Neural progenitor cell (in vitro differentiated cells): Measurements from ENCODE around the gene KCNE4. TPM values are rescaled to one million over a fixed set of nuclear protein-coding genes. Genes with fewer than 3 reads are reported as not detected.
"Not testable (repeated sequence)": the region's sequence is repeated elsewhere in the genome, so short reads cannot be mapped to it uniquely, and the experiment has no call there.

Experiments used
- DNase-seq: peaks from one replicate; pipeline ENCODE4 v3.0.0-alpha.2; 2016; ENCODE audit warnings: low spot score
- H2AFZ ChIP-seq: fragments of 200-600 bp; sonication (generic); replicated peaks from 2 replicates; pipeline ENCODE4 v1.6.1; 2016; ENCODE audit warnings: antibody characterized with exemption
- H3F3A ChIP-seq: fragments of 200-600 bp; sonication (generic); 2 replicates; pipeline ENCODE4 v1.6.1; 2016; ENCODE audit warnings: antibody characterized with exemption, low read depth
- H3K27ac ChIP-seq: fragments of 200-600 bp; sonication (generic); 2 replicates; pipeline ENCODE4 v1.5.1; 2016; ENCODE audit warnings: mild to moderate bottlenecking
- H3K27me3 ChIP-seq: fragments of 200-600 bp; sonication (generic); 2 replicates; pipeline ENCODE4 v1.6.1; 2016; ENCODE audit warnings: mild to moderate bottlenecking, moderate library complexity
- H3K36me3 ChIP-seq: fragments of 200-600 bp; sonication (generic); 2 replicates; pipeline ENCODE4 v1.5.1; 2016
- H3K4me1 ChIP-seq: fragments of 200-600 bp; sonication (generic); 2 replicates; pipeline ENCODE4 v1.6.1; 2016; ENCODE audit warnings: mixed run types
- H3K4me2 ChIP-seq: fragments of 200-600 bp; sonication (generic); 2 replicates; pipeline ENCODE4 v1.6.1; 2016
- H3K4me3 ChIP-seq: fragments of 200-600 bp; sonication (generic); 2 replicates; pipeline ENCODE4 v1.5.1; 2016
- H3K79me2 ChIP-seq: fragments of 200-600 bp; sonication (generic); 2 replicates; pipeline ENCODE4 v1.6.1; 2016; ENCODE audit warnings: low read depth
- H3K9ac ChIP-seq: fragments of 200-600 bp; sonication (generic); 2 replicates; pipeline ENCODE4 v1.6.1; 2016
- H3K9me3 ChIP-seq: fragments of 200-600 bp; sonication (generic); 2 replicates; pipeline ENCODE4 v1.5.1; 2016; ENCODE audit warnings: low read depth
- H4K20me1 ChIP-seq: fragments of 200-600 bp; sonication (generic); 2 replicates; pipeline ENCODE4 v1.6.1; 2016; ENCODE audit warnings: low read depth
- H3K27ac Mint-ChIP-seq: 3 replicates; pipeline ENCODE4 v1.8.0; 2021; ENCODE audit warnings: mixed read lengths
- H3K27me3 Mint-ChIP-seq: 2 replicates; pipeline ENCODE4 v1.8.0; 2022; ENCODE audit warnings: low read depth, mild to moderate bottlenecking, inconsistent platforms, moderate library complexity, mixed read lengths; ENCODE audit not compliant: insufficient read depth
- H3K36me3 Mint-ChIP-seq: 3 replicates; pipeline ENCODE4 v1.8.0; 2021; ENCODE audit warnings: mixed read lengths
- H3K4me1 Mint-ChIP-seq: 3 replicates; pipeline ENCODE4 v1.8.0; 2021; ENCODE audit warnings: mixed read lengths
- H3K4me3 Mint-ChIP-seq: 3 replicates; pipeline ENCODE4 v1.8.0; 2021; ENCODE audit warnings: mild to moderate bottlenecking, moderate library complexity, mixed read lengths
- H3K9me3 Mint-ChIP-seq: 3 replicates; pipeline ENCODE4 v1.8.0; 2020; ENCODE audit warnings: mixed read lengths
- CTCF ChIP-seq: fragments of 200-600 bp; sonication (generic); IDR thresholded peaks from 2 replicates; pipeline ENCODE4 v1.5.1; 2017; ENCODE audit warnings: antibody characterized with exemption, mild to moderate bottlenecking
- EZH2 ChIP-seq: fragments of 200-600 bp; sonication (generic); IDR thresholded peaks from 2 replicates; pipeline ENCODE4 v1.6.1; 2017; ENCODE audit warnings: antibody characterized with exemption, mild to moderate bottlenecking, moderate library complexity
- EZH2phosphoT487 ChIP-seq: fragments of 200-600 bp; sonication (generic); IDR thresholded peaks from 2 replicates; pipeline ENCODE4 v1.6.1; 2017; ENCODE audit warnings: antibody characterized with exemption
- total RNA-seq: library from RNA; depleted of rRNA; stranded (reverse); fragments of >200 nt; gene quantifications from 2 replicates; pipeline ENCODE4 v1.2.3, GENCODE V29; 2015; ENCODE audit warnings: low replicate concordance

The KCNE4 gene
- total RNA-seq, 1 donor from 2014 or later = not detected

DNA sequence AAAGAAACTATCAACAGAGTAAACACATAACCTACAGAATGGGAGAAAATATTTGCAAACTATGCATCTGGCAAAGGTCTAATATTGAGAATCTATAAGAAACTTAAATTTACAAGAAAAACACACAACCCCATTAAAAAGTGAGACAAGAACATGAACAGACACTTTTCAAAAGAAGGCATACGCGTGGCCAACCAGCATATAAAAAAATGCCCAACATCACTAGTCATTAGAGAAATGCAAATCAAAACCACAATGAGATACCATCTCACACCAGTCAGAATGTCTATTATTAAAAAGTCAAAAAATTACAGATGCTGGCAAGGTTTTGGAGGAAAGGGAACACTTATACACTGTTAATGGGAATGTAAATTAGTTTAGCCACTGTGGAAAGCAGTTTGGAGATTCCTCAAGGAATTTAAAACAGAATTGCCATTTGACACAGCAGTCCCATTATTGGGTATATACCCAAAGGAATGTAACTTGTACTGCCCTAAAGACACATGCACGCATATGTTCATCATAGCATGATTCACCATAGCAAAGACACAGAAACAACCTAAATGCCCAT is 28.9 kb downstream of the KCNE4 start:
- H3K9me3 ChIP-seq, H3F3A ChIP-seq, DNase-seq, H3K36me3 ChIP-seq, H3K4me1 Mint-ChIP-seq, H3K27me3 ChIP-seq, H3K27me3 Mint-ChIP-seq, H3K4me1 ChIP-seq, H3K4me2 ChIP-seq, H3K4me3 Mint-ChIP-seq, H3K27ac ChIP-seq, H3K9ac ChIP-seq, H3K79me2 ChIP-seq, H3K27ac Mint-ChIP-seq, H2AFZ ChIP-seq, H3K36me3 Mint-ChIP-seq, H3K4me3 ChIP-seq, H3K9me3 Mint-ChIP-seq, H4K20me1 ChIP-seq: not testable (repeated sequence)

GRCh38 chr2:223081789-223082188 is 29.8 kb downstream of the KCNE4 start:
- no peak overlapping the region for H3K9ac ChIP-seq
- no peaks in the 10 kb centered on the region for H3K27me3 ChIP-seq
- H3K27ac ChIP-seq = no peak overlapping the region
- Mint-ChIP-seq H3K36me3 (no peaks in the 10 kb centered on the region), H3K27me3 (peaks cover 2% of the 10 kb centered on the region), H3K27ac (no peak overlapping the region), H3K4me3 (no peak overlapping the region), H3K9me3 (no peaks in the 10 kb centered on the region), H3K4me1 (peaks cover 4% of the 10 kb centered on the region)
- TF ChIP-seq EZH2 (no peak), CTCF (no peak), EZH2phosphoT487 (no peak)
- no peak overlapping the region for H2AFZ ChIP-seq
- H4K20me1 ChIP-seq = no peaks in the 10 kb centered on the region
- no peak overlapping the region for H3K4me3 ChIP-seq
- H3K4me2 ChIP-seq = no peak overlapping the region
- H3K79me2 ChIP-seq = no peaks in the 10 kb centered on the region
- H3K9me3 ChIP-seq = no peaks in the 10 kb centered on the region
- H3K36me3 ChIP-seq = no peaks in the 10 kb centered on the region
- no peaks in the 10 kb centered on the region for H3F3A ChIP-seq
- H3K4me1 ChIP-seq = no peaks in the 10 kb centered on the region
- DNase-seq = no peak

GRCh38 chr2:223082706-223083105 is 30.7 kb downstream of the KCNE4 start:
- Mint-ChIP-seq H3K27me3 (peaks cover 2% of the 10 kb centered on the region), H3K36me3 (no peaks in the 10 kb centered on the region), H3K27ac (no peak overlapping the region), H3K4me1 (peaks cover 7% of the 10 kb centered on the region), H3K9me3 (no peaks in the 10 kb centered on the region), H3K4me3 (no peak overlapping the region)
- no peaks in the 10 kb centered on the region for H3K79me2 ChIP-seq
- no peak overlapping the region for H3K4me3 ChIP-seq
- H3K27me3 ChIP-seq = no peaks in the 10 kb centered on the region
- H3K27ac ChIP-seq = no peak overlapping the region
- no peaks in the 10 kb centered on the region for H3F3A ChIP-seq
- no peak for DNase-seq
- no peaks in the 10 kb centered on the region for H3K36me3 ChIP-seq
- TF ChIP-seq CTCF (no peak), EZH2 (no peak), EZH2phosphoT487 (no peak)
- no peak overlapping the region for H3K4me2 ChIP-seq
- no peak overlapping the region for H2AFZ ChIP-seq
- no peaks in the 10 kb centered on the region for H3K9me3 ChIP-seq
- H3K4me1 ChIP-seq = no peaks in the 10 kb centered on the region
- no peaks in the 10 kb centered on the region for H4K20me1 ChIP-seq
- no peak overlapping the region for H3K9ac ChIP-seq

DNA sequence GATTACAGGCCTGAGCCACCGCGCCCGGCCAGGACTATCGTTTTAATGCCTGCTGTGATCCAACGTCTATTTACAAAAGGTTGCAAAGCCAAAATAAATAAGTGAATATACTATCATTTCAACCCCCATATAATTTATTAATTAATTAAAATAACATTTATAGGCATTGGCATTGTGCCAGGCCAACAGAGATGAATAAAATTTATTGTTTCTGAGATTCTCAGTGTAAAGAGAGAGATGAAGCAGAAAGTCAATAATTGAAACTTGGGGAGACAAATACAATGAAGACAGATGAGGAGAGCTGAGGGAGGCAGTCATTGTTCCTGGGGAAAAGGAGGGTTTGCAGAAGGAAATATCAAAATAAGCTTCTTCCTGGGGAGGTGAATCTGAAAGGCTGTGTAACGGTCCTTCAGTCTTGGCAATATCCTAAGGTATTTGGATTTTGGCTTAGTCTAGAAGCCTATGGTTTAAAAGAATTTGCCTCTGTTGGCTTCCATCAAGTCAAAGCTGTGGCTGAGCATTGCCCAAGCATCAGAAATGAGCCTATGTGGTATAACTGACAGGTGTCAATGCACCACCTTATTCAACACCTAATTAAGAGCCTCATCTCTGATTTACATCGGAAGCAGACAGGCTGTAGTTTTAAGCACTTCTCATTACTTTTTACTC is 31.5 kb downstream of the KCNE4 start:
- Mint-ChIP-seq H3K36me3 (no peaks in the 10 kb centered on the region), H3K27ac (no peak overlapping the region), H3K27me3 (peaks cover 2% of the 10 kb centered on the region), H3K9me3 (no peaks in the 10 kb centered on the region), H3K4me3 (no peak overlapping the region), H3K4me1 (peaks cover 7% of the 10 kb centered on the region)
- no peaks in the 10 kb centered on the region for H3K36me3 ChIP-seq
- TF ChIP-seq CTCF (no peak), EZH2phosphoT487 (no peak), EZH2 (no peak)
- no peak overlapping the region for H2AFZ ChIP-seq
- H3K27ac ChIP-seq = no peak overlapping the region
- H4K20me1 ChIP-seq = no peaks in the 10 kb centered on the region
- no peak for DNase-seq
- no peak overlapping the region for H3K9ac ChIP-seq
- no peaks in the 10 kb centered on the region for H3K9me3 ChIP-seq
- H3K79me2 ChIP-seq = no peaks in the 10 kb centered on the region
- H3K4me2 ChIP-seq = no peak overlapping the region
- H3K4me3 ChIP-seq = no peak overlapping the region
- no peaks in the 10 kb centered on the region for H3F3A ChIP-seq
- no peaks in the 10 kb centered on the region for H3K4me1 ChIP-seq
- H3K27me3 ChIP-seq = no peaks in the 10 kb centered on the region
